Hepatocyte (in vitro differentiated cells): ENCODE measurements around the gene CRYBB3. TPM values are rescaled to one million over a fixed set of nuclear protein-coding genes. Genes with fewer than 3 reads are reported as not detected.
A peak's percentile ranks its signal among the peaks of the same experiment; 100 is the strongest.
"Not testable (repeated sequence)": the region's sequence is repeated elsewhere in the genome, so short reads cannot be mapped to it uniquely, and the experiment has no call there.

Source experiments
- DNase-seq: peaks from one replicate; pipeline ENCODE4 v3.0.0-alpha.2; 2016; ENCODE audit warnings: low spot score
- H2AFZ ChIP-seq: fragments of 200-600 bp; sonication (generic); 2 replicates; pipeline ENCODE4 v1.6.0; 2016; ENCODE audit warnings: antibody characterized with exemption, mild to moderate bottlenecking
- H3K27ac ChIP-seq: fragments of 200-600 bp; sonication (generic); 2 replicates; pipeline ENCODE4 v1.5.1; 2016; ENCODE audit warnings: mild to moderate bottlenecking
- H3K27me3 ChIP-seq: fragments of 200-600 bp; sonication (generic); 2 replicates; pipeline ENCODE4 v1.6.1; 2016
- H3K36me3 ChIP-seq: fragments of 200-600 bp; sonication (generic); replicated peaks from 2 replicates; pipeline ENCODE4 v1.5.1; 2016; ENCODE audit warnings: low read depth; ENCODE audit not compliant: insufficient read depth
- H3K4me1 ChIP-seq: fragments of 200-600 bp; sonication (generic); 2 replicates; pipeline ENCODE4 v1.5.1; 2016; ENCODE audit warnings: mild to moderate bottlenecking, moderate library complexity; ENCODE audit not compliant: insufficient read depth
- H3K4me2 ChIP-seq: fragments of 200-600 bp; sonication (generic); 2 replicates; pipeline ENCODE4 v1.6.0; 2016
- H3K4me3 ChIP-seq: fragments of 200-600 bp; sonication (generic); 2 replicates; pipeline ENCODE4 v1.5.1; 2016; ENCODE audit warnings: mild to moderate bottlenecking
- H3K79me2 ChIP-seq: fragments of 200-600 bp; sonication (generic); 2 replicates; pipeline ENCODE4 v1.6.0; 2017; ENCODE audit warnings: mild to moderate bottlenecking
- H3K9me2 ChIP-seq: fragments of 200-600 bp; sonication (generic); replicated peaks from 2 replicates; pipeline ENCODE4 v1.6.0; 2017; ENCODE audit warnings: mild to moderate bottlenecking; ENCODE audit not compliant: insufficient read depth
- H3K9me3 ChIP-seq: fragments of 200-600 bp; sonication (generic); 2 replicates; pipeline ENCODE4 v1.5.1; 2016; ENCODE audit warnings: low read depth, mild to moderate bottlenecking
- H4K20me1 ChIP-seq: fragments of 200-600 bp; sonication (generic); 2 replicates; pipeline ENCODE4 v1.6.0; 2016; ENCODE audit warnings: mild to moderate bottlenecking; ENCODE audit not compliant: insufficient read depth, poor library complexity, severe bottlenecking
- CTCF ChIP-seq: fragments of 200-600 bp; sonication (generic); IDR thresholded peaks from 2 replicates; pipeline ENCODE4 v1.5.1; 2016; ENCODE audit warnings: antibody characterized with exemption, mild to moderate bottlenecking; ENCODE audit not compliant: poor library complexity
- EZH2 ChIP-seq: fragments of 200-600 bp; sonication (generic); IDR thresholded peaks from 2 replicates; pipeline ENCODE4 v1.6.1; 2016; ENCODE audit warnings: antibody characterized with exemption, mild to moderate bottlenecking, borderline replicate concordance
- EZH2phosphoT487 ChIP-seq: fragments of 200-600 bp; sonication (generic); IDR thresholded peaks from one replicate; pipeline ENCODE4 v1.6.1; 2018; ENCODE audit warnings: antibody characterized with exemption, mild to moderate bottlenecking, low read depth, moderate library complexity; ENCODE audit not compliant: unreplicated experiment, severe bottlenecking
- WGBS: methylation state at CpG from one replicate; pipeline ENCODE4 v1.1.6; 2016; ENCODE audit warnings: low lambda C conversion rate; ENCODE audit errors: missing lambda C conversion rate; 5-methylcytosine and 5-hydroxymethylcytosine counted together
- polyA plus RNA-seq: library from polyadenylated mRNA; unstranded; fragments of >200 nt; fragmentation: Nextera tagmentation; extraction: Ambion mirVana; gene quantifications from 2 replicates; pipeline ENCODE4 v1.2.1, GENCODE V29; 2016
- total RNA-seq: library from RNA; depleted of rRNA; stranded (reverse); fragments of >200 nt; gene quantifications from 2 replicates; pipeline ENCODE4 v1.2.3, GENCODE V29; 2014

CRYBB3 gene
- total and polyA plus RNA-seq, 2 experiments from 2014 or later, result not detected

- DNase-seq, result no peak
- Histone ChIP-seq H3K36me3 (no peaks in the 10 kb centered on the region), H3K9me3 (no peaks in the 10 kb centered on the region), H2AFZ (no peak overlapping the region), H3K4me1 (no peaks in the 10 kb centered on the region), H3K27ac (no peak overlapping the region), H4K20me1 (no peaks in the 10 kb centered on the region), H3K27me3 (no peaks in the 10 kb centered on the region), H3K4me2 (no peak overlapping the region), H3K9me2 (no peaks in the 10 kb centered on the region), H3K79me2 (no peaks in the 10 kb centered on the region), H3K4me3 (no peak overlapping the region)
- TF ChIP-seq EZH2phosphoT487, result no peak
- no peak for TF ChIP-seq CTCF
- no peak for TF ChIP-seq EZH2
- WGBS, result 84% methylated on average over 10 of the region's 10 CpGs
These were observed 2.1 kb downstream of the CRYBB3 start for GRCh38 chr22:25201557-25202273.

DNA sequence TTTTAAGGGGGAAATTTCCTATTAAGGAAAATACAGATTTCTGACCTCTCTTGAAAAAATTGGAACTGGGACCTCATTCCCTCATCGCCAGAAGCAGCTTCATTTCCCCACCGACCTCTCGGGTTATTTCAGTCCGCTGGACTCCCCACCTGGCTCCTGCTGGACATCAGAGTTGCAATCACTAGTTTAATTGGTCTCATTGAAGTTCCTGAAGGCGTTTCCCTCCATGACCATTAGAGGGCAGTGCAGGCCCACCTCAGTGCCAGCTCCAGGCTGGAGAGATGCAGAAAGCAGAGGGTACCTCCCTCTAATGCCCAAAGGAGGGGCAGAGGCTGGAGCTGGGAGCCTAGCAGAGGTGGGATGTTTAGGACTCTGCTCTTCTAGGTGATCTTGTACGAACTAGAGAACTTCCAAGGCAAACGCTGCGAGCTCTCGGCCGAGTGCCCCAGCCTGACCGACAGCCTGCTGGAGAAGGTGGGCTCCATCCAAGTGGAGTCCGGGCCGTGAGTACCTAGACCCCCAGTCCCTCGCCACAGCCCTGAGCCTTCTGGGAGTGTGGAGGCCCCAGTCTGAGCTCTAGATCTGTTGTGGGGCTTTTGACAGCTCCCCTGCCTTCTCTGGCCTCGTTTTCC, 2.7 kb downstream of the CRYBB3 start:
- H3K27me3 ChIP-seq, result no peaks in the 10 kb centered on the region
- no peak overlapping the region for H3K27ac ChIP-seq
- peak; percentile 77 for DNase-seq
- no peak overlapping the region for H2AFZ ChIP-seq
- no peaks in the 10 kb centered on the region for H3K9me3 ChIP-seq
- H3K4me3 ChIP-seq, result no peak overlapping the region
- no peaks in the 10 kb centered on the region for H3K36me3 ChIP-seq
- no peaks in the 10 kb centered on the region for H3K79me2 ChIP-seq
- no peaks in the 10 kb centered on the region for H4K20me1 ChIP-seq
- WGBS, result 67% methylated on average over 15 of the region's 15 CpGs
- no peaks in the 10 kb centered on the region for H3K4me1 ChIP-seq
- H3K9me2 ChIP-seq, result no peaks in the 10 kb centered on the region
- H3K4me2 ChIP-seq, result no peak overlapping the region
- no peak for TF ChIP-seq EZH2
- TF ChIP-seq EZH2phosphoT487, result no peak
- TF ChIP-seq CTCF, result peak; percentile 92

DNA sequence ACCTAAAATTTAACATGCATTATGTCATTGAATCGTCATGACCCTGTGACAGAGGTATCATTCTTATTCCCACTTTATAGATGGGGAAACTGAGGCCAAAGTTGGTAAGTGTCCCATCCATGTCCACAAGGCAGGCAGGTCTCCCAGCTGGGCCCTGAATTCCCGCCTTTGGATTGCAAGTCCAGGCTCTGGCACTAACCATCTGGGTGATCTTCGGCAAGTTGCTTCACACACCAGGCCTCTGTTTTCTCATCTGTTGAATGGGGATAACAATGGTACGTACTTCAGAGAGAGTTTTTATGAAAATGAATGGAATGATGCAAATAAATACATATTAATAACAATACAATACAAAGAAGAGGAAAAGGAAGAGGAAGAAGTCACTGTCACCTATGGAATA, 3.4 kb downstream of the CRYBB3 start:
- no peak overlapping the region for H3K27ac ChIP-seq

GRCh38 chr22:25204547-25204946, 4.9 kb downstream of the CRYBB3 start:
- 86% methylated on average over 7 of the region's 7 CpGs for WGBS
- not testable (repeated sequence) for H3K4me2 ChIP-seq, DNase-seq, H3K27ac ChIP-seq, H3K9me2 ChIP-seq, H3K27me3 ChIP-seq, H3K36me3 ChIP-seq, H3K4me3 ChIP-seq, H3K79me2 ChIP-seq, H2AFZ ChIP-seq, H3K4me1 ChIP-seq, H3K9me3 ChIP-seq, H4K20me1 ChIP-seq

More for the DNA sequence above, 3.4 kb downstream of the CRYBB3 start:
- no peaks in the 10 kb centered on the region for H3K36me3 ChIP-seq
- no peak overlapping the region for H3K4me3 ChIP-seq
- H3K79me2 ChIP-seq, result no peaks in the 10 kb centered on the region
- 95% methylated on average over 4 of the region's 4 CpGs for WGBS
- no peak for TF ChIP-seq CTCF
- H3K4me2 ChIP-seq, result no peak overlapping the region
- no peaks in the 10 kb centered on the region for H3K9me3 ChIP-seq
- no peaks in the 10 kb centered on the region for H3K4me1 ChIP-seq
- no peaks in the 10 kb centered on the region for H3K27me3 ChIP-seq
- H2AFZ ChIP-seq, result no peak overlapping the region
- no peaks in the 10 kb centered on the region for H4K20me1 ChIP-seq
- no peak for DNase-seq
- no peaks in the 10 kb centered on the region for H3K9me2 ChIP-seq
